Activated CD4-positive, alpha-beta T cell treated with anti-CD3 and anti-CD28 coated beads, Interleukin-2, amount 10 ng/mL, durations not matched to agents 7 days and 5 days (primary cell): Measurements from ENCODE around the gene KRTAP10-8. TPM values are rescaled to one million over a fixed set of nuclear protein-coding genes. Genes with fewer than 3 reads are reported as not detected.
"Not testable (repeated sequence)": the region's sequence is repeated elsewhere in the genome, so short reads cannot be mapped to it uniquely, and the experiment has no call there.

Experiments used
- CTCF ChIA-PET: fragments of 350-600 bp; sonication (Branson Sonifier 250); formaldehyde crosslinking; loops from one replicate; lab custom pipeline; 2021; ENCODE audit warnings: antibody characterized with exemption; lab: Charles Lee
- POLR2A ChIA-PET: fragments of 350-600 bp; sonication (Branson Sonifier 250); formaldehyde crosslinking; loops from one replicate; lab custom pipeline; 2021; ENCODE audit warnings: antibody characterized with exemption; lab: Charles Lee
- DNase-seq: peaks from one replicate; pipeline ENCODE4 v3.0.0-alpha.2; 2020
- H3K27ac Mint-ChIP-seq: one replicate; pipeline ENCODE4 v1.8.0; 2021; ENCODE audit warnings: mild to moderate bottlenecking, moderate library complexity, mixed read lengths
- H3K27me3 Mint-ChIP-seq: one replicate; pipeline ENCODE4 v1.8.0; 2021; ENCODE audit warnings: mixed read lengths
- H3K36me3 Mint-ChIP-seq: one replicate; pipeline ENCODE4 v1.8.0; 2021; ENCODE audit warnings: low read depth, mixed read lengths
- H3K4me1 Mint-ChIP-seq: one replicate; pipeline ENCODE4 v1.8.0; 2021; ENCODE audit warnings: mixed read lengths
- H3K4me3 Mint-ChIP-seq: one replicate; pipeline ENCODE4 v1.8.0; 2021; ENCODE audit warnings: mild to moderate bottlenecking, moderate library complexity, mixed read lengths
- H3K9me3 Mint-ChIP-seq: one replicate; pipeline ENCODE4 v1.8.0; 2021; ENCODE audit warnings: mixed read lengths
- total RNA-seq, 2 experiments: library from RNA; stranded (reverse); gene quantifications; one replicate each; pipeline ENCODE4 v1.2.3, GENCODE V29; 2021

KRTAP10-8 gene
- total RNA-seq, 2 experiments from 2014 or later: not detected

- POLR2A ChIA-PET: no interaction called here
- DNase-seq: no peak
- Mint-ChIP-seq H3K27me3 (no peaks in the 10 kb centered on the region), H3K4me3 (no peak overlapping the region), H3K9me3 (peaks cover 18% of the 10 kb centered on the region), H3K36me3 (peaks cover 19% of the 10 kb centered on the region), H3K27ac (no peak overlapping the region), H3K4me1 (peaks cover 16% of the 10 kb centered on the region)
- CTCF ChIA-PET: no interaction called here
Measured at GRCh38 chr21:44650265-44650972, 38.5 kb downstream of the KRTAP10-8 start.

GRCh38 chr21:44650973-44651675 lies 39.2 kb downstream of the KRTAP10-8 start:
- Mint-ChIP-seq H3K27ac (no peak overlapping the region), H3K4me3 (no peak overlapping the region), H3K36me3 (peaks cover 22% of the 10 kb centered on the region), H3K4me1 (peaks cover 21% of the 10 kb centered on the region), H3K27me3 (no peaks in the 10 kb centered on the region), H3K9me3 (peaks cover 22% of the 10 kb centered on the region)
- POLR2A ChIA-PET: no interaction called here
- no peak for DNase-seq
- CTCF ChIA-PET: no interaction called here

GRCh38 chr21:44653123-44653522 lies 41.2 kb downstream of the KRTAP10-8 start:
- peaks cover 41% of the 10 kb centered on the region for H3K4me1 Mint-ChIP-seq
- CTCF ChIA-PET: no interaction called here
- POLR2A ChIA-PET: no interaction called here
- H3K27ac Mint-ChIP-seq: peak overlapping the region; percentile 36
- H3K36me3 Mint-ChIP-seq: peaks cover 42% of the 10 kb centered on the region
- no peak for DNase-seq
- H3K4me3 Mint-ChIP-seq: no peak overlapping the region
- peaks cover 41% of the 10 kb centered on the region for H3K9me3 Mint-ChIP-seq
- no peaks in the 10 kb centered on the region for H3K27me3 Mint-ChIP-seq

GRCh38 chr21:44653656-44654575 lies 42.0 kb downstream of the KRTAP10-8 start:
- CTCF ChIA-PET: interaction anchor here (0.5 to 1.8 kb wide), 3 partner anchors 7 to 25 kb away, joined by 3 to 5 read pairs (median 3); partner anchors contain the start of gene KRTAP10-11
- Mint-ChIP-seq H3K27ac (peak overlapping the region; percentile 78), H3K4me1 (peaks cover 49% of the 10 kb centered on the region), H3K36me3 (peaks cover 50% of the 10 kb centered on the region), H3K4me3 (no peak overlapping the region), H3K9me3 (peaks cover 49% of the 10 kb centered on the region), H3K27me3 (no peaks in the 10 kb centered on the region)
- POLR2A ChIA-PET: no interaction called here
- peak; percentile 15 for DNase-seq

GRCh38 chr21:44654576-44655175 lies 42.8 kb downstream of the KRTAP10-8 start, which contains the start of gene KRTAP12-4:
TSS of gene KRTAP12-4 (minus strand) at chr21:44654659. CDS start at chr21:44654614, 45 bp downstream.
- Mint-ChIP-seq H3K4me3 (no peak within 1 kb of the TSS), H3K27me3 (no peaks in the 10 kb centered on the region), H3K9me3 (peaks cover 53% of the 10 kb centered on the region), H3K4me1 (peaks cover 56% of the 10 kb centered on the region), H3K27ac (peak within 1 kb of the TSS; percentile 78), H3K36me3 (peaks cover 57% of the 10 kb centered on the region)
- ChIA-PET CTCF (interaction anchor here (1.1 to 1.8 kb wide), 4 partner anchors 8 to 36 kb away, joined by 3 to 5 read pairs (median 4); partner anchors contain the start of gene KRTAP10-11), POLR2A (no interaction called here)
- DNase-seq: no peak

GRCh38 chr21:44656868-44657267 lies 45.0 kb downstream of the KRTAP10-8 start:
- H3K9me3 Mint-ChIP-seq: peaks cover 67% of the 10 kb centered on the region
- H3K27me3 Mint-ChIP-seq: peaks cover 4% of the 10 kb centered on the region
- ChIA-PET CTCF (no interaction called here), POLR2A (no interaction called here)
- peaks cover 66% of the 10 kb centered on the region for H3K36me3 Mint-ChIP-seq
- H3K4me3 Mint-ChIP-seq: peak overlapping the region; percentile 55
- H3K27ac Mint-ChIP-seq: peak overlapping the region; percentile 99
- no peak for DNase-seq
- H3K4me1 Mint-ChIP-seq: peaks cover 61% of the 10 kb centered on the region

GRCh38 chr21:44657635-44658540 lies 46.0 kb downstream of the KRTAP10-8 start, which contains the start of gene KRTAP12-3:
TSS of gene KRTAP12-3 (plus strand) at chr21:44657932. CDS start at chr21:44657980, 48 bp downstream.
- H3K4me3 Mint-ChIP-seq: peak within 1 kb of the TSS; percentile 55
- ChIA-PET CTCF (interaction anchor here (0.7 kb wide), 2 partner anchors 10 to 32 kb away, joined by 3 read pairs; no protein-coding TSS in a partner anchor), POLR2A (no interaction called here)
- peak; percentile 61 for DNase-seq
- peaks cover 67% of the 10 kb centered on the region for H3K9me3 Mint-ChIP-seq
- peak within 1 kb of the TSS; percentile 99 for H3K27ac Mint-ChIP-seq
- peaks cover 8% of the 10 kb centered on the region for H3K27me3 Mint-ChIP-seq
- peaks cover 61% of the 10 kb centered on the region for H3K4me1 Mint-ChIP-seq
- peaks cover 66% of the 10 kb centered on the region for H3K36me3 Mint-ChIP-seq

- Mint-ChIP-seq H3K9me3 (peaks cover 64% of the 10 kb centered on the region), H3K4me3 (no peak overlapping the region), H3K4me1 (peaks cover 59% of the 10 kb centered on the region), H3K36me3 (peaks cover 63% of the 10 kb centered on the region), H3K27me3 (peaks cover 8% of the 10 kb centered on the region), H3K27ac (peak overlapping the region; percentile 99)
- ChIA-PET CTCF (no interaction called here), POLR2A (no interaction called here)
- DNase-seq: no peak
Measured at GRCh38 chr21:44658541-44658910, 46.6 kb downstream of the KRTAP10-8 start.

- CTCF ChIA-PET: no interaction called here
- H3K9me3 Mint-ChIP-seq: peaks cover 58% of the 10 kb centered on the region
- POLR2A ChIA-PET: no interaction called here
- DNase-seq: peak; percentile 26
- H3K27ac Mint-ChIP-seq: peak overlapping the region; percentile 99
- peaks cover 54% of the 10 kb centered on the region for H3K4me1 Mint-ChIP-seq
- peaks cover 8% of the 10 kb centered on the region for H3K27me3 Mint-ChIP-seq
- H3K4me3 Mint-ChIP-seq: no peak overlapping the region
- peaks cover 58% of the 10 kb centered on the region for H3K36me3 Mint-ChIP-seq
Measured at GRCh38 chr21:44658913-44659595, 47.2 kb downstream of the KRTAP10-8 start.

GRCh38 chr21:44661567-44661966 lies 49.7 kb downstream of the KRTAP10-8 start:
- POLR2A ChIA-PET, CTCF ChIA-PET, DNase-seq, H3K4me3 Mint-ChIP-seq, H3K27ac Mint-ChIP-seq: not testable (repeated sequence)
- Mint-ChIP-seq H3K4me1 (peaks cover 35% of the 10 kb centered on the region), H3K9me3 (peaks cover 47% of the 10 kb centered on the region), H3K27me3 (peaks cover 11% of the 10 kb centered on the region), H3K36me3 (peaks cover 41% of the 10 kb centered on the region)
